Measurements from ENCODE around the gene GNL2.

GRCh38 chr1:37533317-37534093 lies 62.2 kb downstream of the GNL2 start:
- TF ChIP-seq CTCF (IDR thresholded peaks at IDR 0.05) (no peak), POLR2A (IDR thresholded peaks at IDR 0.05) (no peak), EP300 (IDR thresholded peaks at IDR 0.05) (no peak)

Measured in tibial nerve (tissue), 4 donors.